Fibroblast of the conjunctiva (primary cell): ENCODE data around the gene LHFPL2.
"Not testable (repeated sequence)": the region's sequence is repeated elsewhere in the genome, so short reads cannot be mapped to it uniquely, and the experiment has no call there.

Experiments
- DNase-seq: peaks from one replicate; pipeline ENCODE4 v3.0.0-alpha.2; 2010; ENCODE audit warnings: low read depth

The LHFPL2 gene

DNA sequence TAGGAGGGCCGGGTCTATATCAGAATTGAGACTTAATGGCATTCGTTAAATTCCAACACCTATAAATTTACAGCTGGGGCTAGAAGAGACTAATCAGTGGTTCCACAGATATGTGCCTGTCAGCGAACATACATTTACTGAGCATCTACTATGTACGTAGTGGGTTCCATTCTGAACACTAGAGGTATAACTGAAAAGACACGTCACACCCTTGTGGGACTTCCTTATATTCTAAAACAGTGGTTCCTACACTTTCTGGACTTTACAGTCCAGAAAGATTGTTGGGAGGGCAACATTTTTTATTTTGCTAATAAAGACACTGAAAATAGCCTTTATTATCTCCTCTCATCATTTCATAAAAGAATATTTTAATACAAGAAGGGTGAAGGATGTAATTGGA lies 147.7 kb downstream of the LHFPL2 start:
- DNase-seq = no peak

- DNase-seq = no peak
Observed at GRCh38 chr5:78500028-78500427, 148.5 kb downstream of the LHFPL2 start.

GRCh38 chr5:78499485-78499884 lies 149.1 kb downstream of the LHFPL2 start:
- no peak for DNase-seq

GRCh38 chr5:78497573-78498533 lies 150.7 kb downstream of the LHFPL2 start:
- DNase-seq = no peak

DNA sequence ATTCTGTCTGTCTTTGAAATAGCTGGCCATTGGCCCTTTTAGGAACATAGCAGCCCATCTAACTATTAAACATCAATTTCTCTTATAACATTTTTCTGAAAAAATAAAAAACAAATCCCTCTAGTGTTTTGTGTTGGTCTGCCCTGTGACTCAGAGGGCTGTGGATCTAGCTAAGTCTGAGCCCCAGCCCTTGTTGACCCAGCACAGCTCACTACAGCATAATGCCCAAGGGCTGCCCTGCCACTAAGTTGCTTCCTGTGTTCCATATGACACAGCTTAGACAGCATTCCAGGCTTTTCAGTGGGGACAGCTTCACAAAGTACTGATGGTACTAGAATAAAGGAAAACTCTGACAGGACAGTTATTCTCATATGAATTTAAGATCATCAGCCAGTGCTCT lies 152.2 kb downstream of the LHFPL2 start:
- DNase-seq = no peak

DNA sequence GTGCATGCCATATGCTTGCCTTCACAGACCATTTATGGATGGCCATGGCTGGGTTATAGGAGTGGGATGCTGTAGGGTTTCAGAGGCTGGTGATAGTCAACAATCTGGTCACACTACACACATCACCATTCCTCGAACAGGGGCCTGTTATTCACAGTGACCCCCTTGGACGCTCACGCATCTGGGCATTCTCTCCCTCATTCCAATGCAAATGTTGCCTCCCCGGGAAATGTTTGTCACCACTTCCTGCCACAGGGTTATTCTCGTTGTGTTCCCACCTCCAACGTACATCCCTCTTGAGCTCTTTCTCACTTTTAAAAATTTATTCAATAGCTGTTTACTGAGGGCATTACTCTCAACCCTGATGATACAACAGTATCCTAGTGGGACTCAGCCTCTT lies 152.8 kb downstream of the LHFPL2 start:
- no peak for DNase-seq

GRCh38 chr5:78492650-78493049 lies 155.9 kb downstream of the LHFPL2 start:
- DNase-seq = no peak

- no peak for DNase-seq
Observed at GRCh38 chr5:78492224-78492623, 156.3 kb downstream of the LHFPL2 start.

DNA sequence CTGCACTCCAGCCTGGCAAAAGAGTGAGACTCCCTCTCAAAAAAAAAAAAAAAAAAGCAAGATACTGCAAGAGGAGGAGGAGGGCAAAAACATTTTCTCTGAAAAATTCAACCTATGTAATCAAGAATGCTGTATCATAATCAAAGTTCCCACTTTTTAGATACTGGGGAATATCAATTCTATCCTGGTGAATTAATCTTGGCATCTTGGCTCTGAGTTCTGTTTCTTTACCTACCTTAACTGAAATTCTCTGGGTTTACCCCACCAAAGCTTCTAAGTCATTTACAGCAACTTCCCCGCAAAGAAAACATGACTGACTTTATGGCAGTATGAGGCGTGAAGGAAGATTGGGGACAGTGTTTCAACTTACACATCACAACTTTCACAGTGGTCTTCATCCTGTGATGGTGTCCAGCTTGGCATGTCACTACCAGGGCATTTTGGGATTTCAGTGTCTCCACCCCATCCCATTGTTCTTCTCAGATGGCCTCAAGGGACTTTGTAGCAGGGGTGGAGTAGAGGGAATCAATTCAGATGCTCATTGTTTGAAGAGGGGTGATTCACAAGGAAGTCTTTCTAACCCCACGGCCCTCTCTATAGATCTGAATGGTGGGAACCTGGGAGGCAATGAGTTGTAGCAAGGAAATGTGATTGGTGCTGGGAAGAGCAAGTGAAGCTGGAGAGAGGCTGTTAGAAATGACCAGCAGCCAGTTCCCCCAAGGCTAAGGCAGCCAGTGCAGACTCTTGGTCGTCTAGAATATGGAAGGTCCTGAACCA lies 157.7 kb downstream of the LHFPL2 start:
- DNase-seq = no peak

- no peak for DNase-seq
Observed at GRCh38 chr5:78487846-78488245, 160.7 kb downstream of the LHFPL2 start.

- DNase-seq = no peak
Observed at GRCh38 chr5:78486218-78486617, 162.4 kb downstream of the LHFPL2 start.

- peak; percentile 22 for DNase-seq
Observed at GRCh38 chr5:78483809-78484521, 164.6 kb downstream of the LHFPL2 start.

DNA sequence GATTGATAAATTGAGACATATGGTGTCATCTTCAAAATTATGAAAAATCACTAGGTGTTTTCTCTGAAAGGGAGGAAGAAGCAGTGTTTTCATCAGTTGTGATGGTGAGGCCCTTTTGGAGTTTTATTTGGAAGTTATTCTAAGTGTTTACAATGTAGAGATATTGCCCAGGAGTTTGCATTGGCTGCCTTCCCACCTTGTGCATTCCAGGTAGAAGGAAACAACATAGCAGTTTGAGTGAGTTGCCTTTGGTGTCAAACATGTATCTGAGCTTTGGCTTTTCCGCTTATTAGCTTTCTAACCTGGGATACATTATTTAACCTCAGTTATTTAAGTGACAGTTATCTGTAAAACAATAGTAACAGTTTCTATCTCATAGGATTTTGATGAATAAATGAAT lies 165.6 kb downstream of the LHFPL2 start:
- DNase-seq = no peak

DNA sequence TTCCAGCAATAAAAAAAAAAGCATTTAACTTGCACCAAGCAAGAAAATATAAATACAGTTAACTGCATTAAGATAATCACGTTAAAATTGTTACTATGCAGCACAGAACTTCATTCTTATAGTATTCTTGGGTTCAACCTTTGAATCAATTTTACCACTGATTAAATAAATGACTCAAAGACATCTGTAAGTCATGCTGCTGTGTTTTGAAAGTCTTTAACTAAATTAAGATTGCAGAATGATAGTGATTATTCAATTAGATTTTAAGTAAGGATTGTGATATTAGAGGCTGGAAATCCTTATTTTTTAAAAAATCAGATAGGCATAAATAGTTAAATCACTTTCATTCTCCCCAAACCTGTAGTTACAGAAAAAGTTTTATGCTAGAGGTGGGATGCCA lies 171.8 kb downstream of the LHFPL2 start:
- DNase-seq = no peak

DNA sequence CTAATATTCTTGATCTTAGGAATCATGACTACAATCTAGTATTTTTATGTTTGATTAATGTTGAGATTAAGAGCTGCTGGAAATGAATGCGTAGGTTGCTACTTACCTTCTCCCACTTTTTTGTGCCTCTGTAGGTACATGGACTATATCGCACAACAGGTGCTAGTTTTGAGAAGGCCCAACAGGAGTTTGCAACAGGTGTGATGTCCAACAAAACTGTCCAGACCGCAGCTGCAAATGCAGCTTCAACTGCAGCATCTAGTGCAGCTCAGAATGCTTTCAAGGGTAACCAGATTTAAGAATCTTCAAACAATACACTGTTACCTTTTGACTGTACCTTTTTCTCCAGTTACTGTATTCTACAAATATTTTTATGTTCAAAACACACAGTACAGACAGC lies 173.2 kb downstream of the LHFPL2 start:
- DNase-seq = no peak

DNA sequence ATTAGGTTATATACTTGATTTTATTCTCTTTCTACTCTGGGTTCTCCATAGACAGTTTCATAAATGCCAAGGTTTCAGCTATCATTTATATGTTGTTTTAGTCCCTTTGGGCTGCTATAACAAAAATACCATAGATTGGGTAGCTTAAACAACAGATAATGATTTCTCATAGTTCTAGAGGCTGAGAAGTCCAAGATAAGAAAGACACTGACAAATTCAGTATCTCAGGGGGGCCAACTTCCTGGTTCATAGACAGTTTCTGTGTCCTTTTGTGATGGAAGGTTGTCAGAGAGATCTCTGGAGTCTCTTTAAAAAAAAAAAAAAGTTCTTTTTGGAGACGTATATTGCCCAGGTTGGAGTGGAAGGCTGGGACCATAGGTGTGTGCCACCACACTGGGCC lies 174.8 kb downstream of the LHFPL2 start:
- no peak for DNase-seq

DNA sequence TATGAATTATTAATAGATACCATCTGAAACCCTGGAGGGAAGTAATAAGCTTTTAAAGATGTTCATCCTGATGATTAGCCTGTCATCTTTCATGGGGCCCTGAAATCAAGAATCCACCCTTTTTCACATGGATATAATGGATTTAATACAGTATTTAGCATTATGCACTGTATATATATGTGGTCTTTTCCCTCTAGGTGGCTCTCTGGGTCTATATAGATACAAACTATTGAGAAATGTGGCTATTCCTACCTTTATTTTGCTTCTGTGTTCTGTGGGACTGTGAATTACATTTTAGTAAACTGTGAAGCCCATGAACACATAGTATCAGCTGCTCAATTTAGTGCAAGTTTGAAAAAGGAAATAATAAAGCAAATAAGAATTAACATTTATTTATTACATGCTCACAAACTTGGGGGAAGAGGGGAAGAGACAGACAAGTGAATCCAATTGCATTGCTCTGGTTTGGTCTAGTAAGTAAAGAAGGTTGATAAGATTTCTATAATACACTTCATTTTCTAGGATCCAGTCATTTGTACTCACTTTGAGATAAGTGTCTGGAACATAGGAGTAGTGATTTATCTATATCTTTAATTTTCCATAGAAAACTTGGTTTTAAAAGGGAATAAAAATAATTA lies 176.0 kb downstream of the LHFPL2 start:
- no peak for DNase-seq

- no peak for DNase-seq
Observed at GRCh38 chr5:78471896-78472295, 176.7 kb downstream of the LHFPL2 start.

- DNase-seq = peak; percentile 59
Observed at GRCh38 chr5:78467752-78468357, 180.7 kb downstream of the LHFPL2 start.

DNA sequence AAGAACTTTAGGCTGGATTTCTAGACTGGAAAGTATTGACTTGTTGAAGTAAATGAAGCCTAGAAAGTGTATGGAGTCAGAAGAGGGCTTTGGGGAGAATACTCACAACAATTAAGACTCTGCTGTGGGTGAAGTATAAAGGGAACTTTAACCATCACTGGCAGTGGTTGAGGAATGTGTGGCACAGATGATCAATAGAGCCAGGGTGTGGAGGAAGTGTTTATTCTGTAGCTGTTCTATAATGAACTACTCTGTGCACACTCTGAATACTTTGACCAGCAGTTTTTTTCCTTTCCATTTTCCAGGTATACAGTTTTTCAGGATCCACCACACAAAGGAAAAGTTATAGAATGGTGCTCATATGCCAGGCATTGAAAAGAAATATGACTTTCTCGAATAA lies 181.4 kb downstream of the LHFPL2 start:
- no peak for DNase-seq

DNA sequence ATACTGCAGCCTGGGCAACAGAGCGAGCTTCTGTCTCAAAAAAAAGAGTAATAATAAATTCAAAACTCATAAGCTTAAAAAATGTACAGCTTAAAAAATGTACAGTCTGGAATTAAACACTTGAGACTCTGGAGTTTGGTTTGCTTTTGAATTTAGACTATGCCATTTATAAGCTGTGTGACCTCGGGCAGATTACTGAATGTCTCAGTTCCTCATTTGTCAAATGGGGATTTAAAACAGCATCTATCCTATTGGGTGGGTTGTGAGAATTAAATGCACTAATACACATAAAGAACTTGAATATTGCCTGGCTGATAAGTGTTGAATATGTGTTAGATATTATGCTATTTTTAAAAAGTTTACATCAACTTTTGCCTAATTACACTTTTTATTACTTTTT lies 189.7 kb downstream of the LHFPL2 start:
- DNase-seq = no peak

- DNase-seq = not testable (repeated sequence)
Observed at GRCh38 chr5:78457507-78457906, 191.1 kb downstream of the LHFPL2 start.
